ENCODE measurements around the gene CSMD2. TPM values are rescaled to one million over a fixed set of nuclear protein-coding genes. Genes with fewer than 3 reads are reported as not detected.

CSMD2 gene
- total and polyA plus RNA-seq, 2 experiments from 2014 or later = 5.3 to 16.6 TPM

- Histone ChIP-seq H3K79me2 (replicated peaks; ENCODE audit: insufficient read depth) (no peaks in the 10 kb centered on the region), H3K4me1 (ENCODE audit: insufficient read depth) (no peaks in the 10 kb centered on the region), H4K20me1 (replicated peaks; ENCODE audit: insufficient read depth) (peaks cover 3% of the 10 kb centered on the region; the same call in 1 of the 2 replicates), H3K36me3 (ENCODE audit: insufficient read depth) (no peaks in the 10 kb centered on the region), H3K27ac (ENCODE audit: low read depth) (no peak overlapping the region), H3K9me2 (ENCODE audit: insufficient read depth) (no peaks in the 10 kb centered on the region), H2AFZ (no peak overlapping the region), H3F3A (replicated peaks; ENCODE audit: low read depth) (no peaks in the 10 kb centered on the region), H3K27me3 (ENCODE audit: insufficient read depth) (no peaks in the 10 kb centered on the region), H3K4me2 (no peak overlapping the region), H3K4me3 (no peak overlapping the region)
- no peak for TF ChIP-seq POLR2AphosphoS5 (IDR thresholded peaks at IDR 0.05; ENCODE audit: low read depth)
- TF ChIP-seq JUNB (IDR thresholded peaks at IDR 0.05; ENCODE audit: unreplicated experiment) = no peak
- TF ChIP-seq ZNF331 (CRISPR knock-in tag; IDR thresholded peaks at IDR 0.05; ENCODE audit: low read depth) = no peak
- no peak for TF ChIP-seq ETS1 (IDR thresholded peaks at IDR 0.05)
- TF ChIP-seq REST (IDR thresholded peaks at IDR 0.05; ENCODE audit: unreplicated experiment) = no peak
- TF ChIP-seq CTCF (conservative IDR thresholded peaks at IDR 0.05; ENCODE audit: low read depth in 2 of 2) = no peak
- no peak for TF ChIP-seq ZNF114 (CRISPR knock-in tag; IDR thresholded peaks at IDR 0.05)
- TF ChIP-seq CREB1 (CRISPR knock-in tag; IDR thresholded peaks at IDR 0.05; ENCODE audit: low read depth) = no peak
- no peak for TF ChIP-seq NANOG (IDR thresholded peaks at IDR 0.05; ENCODE audit: borderline replicate concordance)
- TF ChIP-seq EZH2phosphoT487 (IDR thresholded peaks at IDR 0.05; ENCODE audit: unreplicated experiment) = no peak
- no peak for TF ChIP-seq EZH2 (IDR thresholded peaks at IDR 0.05; ENCODE audit: low read depth, unreplicated experiment)
- TF ChIP-seq ZNF462 (CRISPR knock-in tag; IDR thresholded peaks at IDR 0.05) = no peak
- no peak for TF ChIP-seq STAT1 (IDR thresholded peaks at IDR 0.05; ENCODE audit: unreplicated experiment)
- H3K9me3 Mint-ChIP-seq = no peaks in the 10 kb centered on the region; the same call in 2 of the 3 replicates
- peaks cover 2% of the 10 kb centered on the region for H3K27me3 Mint-ChIP-seq (ENCODE audit: insufficient read depth, low read depth, poor library complexity)
- H3K4me3 Mint-ChIP-seq = no peak overlapping the region
- no peak overlapping the region for H3K27ac Mint-ChIP-seq
- no peaks in the 10 kb centered on the region for H3K4me1 Mint-ChIP-seq
- ATAC-seq = no peak
- no peak for DNase-seq (ENCODE audit: low spot score)
- H3K36me3 Mint-ChIP-seq (ENCODE audit: low read depth) = peaks cover 9% of the 10 kb centered on the region; the same call in 2 of the 3 replicates
These were observed 548.2 kb downstream of the CSMD2 start for GRCh38 chr1:33616780-33617179.
